Activated CD4-positive, alpha-beta T cell treated with anti-CD3 and anti-CD28 coated beads for 36 hours (primary cell): ENCODE data around the gene MCTP1. TPM values are rescaled to one million over a fixed set of nuclear protein-coding genes. Genes with fewer than 3 reads are reported as not detected.
"Not testable (repeated sequence)": the region's sequence is repeated elsewhere in the genome, so short reads cannot be mapped to it uniquely, and the experiment has no call there.

Source experiments
- ATAC-seq: fragments of 200-7000 bp; cut with Tn5 transposase; one replicate; pipeline ENCODE4 v1.10.0; 2021; ENCODE audit warnings: mild to moderate bottlenecking, moderate library complexity
- CTCF ChIA-PET: fragments of 350-600 bp; sonication (Branson Sonifier 250); formaldehyde crosslinking; loops from one replicate; lab custom pipeline; 2021; ENCODE audit warnings: antibody characterized with exemption; lab: Charles Lee
- POLR2A ChIA-PET: fragments of 350-600 bp; sonication (Branson Sonifier 250); formaldehyde crosslinking; loops from one replicate; lab custom pipeline; 2021; ENCODE audit warnings: antibody characterized with exemption, inconsistent platforms; lab: Charles Lee
- DNase-seq: peaks from one replicate; pipeline ENCODE4 v3.0.0-alpha.2; 2020
- H3K27ac Mint-ChIP-seq: one replicate; pipeline ENCODE4 v1.8.0; 2021; ENCODE audit warnings: mixed read lengths
- H3K27me3 Mint-ChIP-seq: one replicate; pipeline ENCODE4 v1.8.0; 2021; ENCODE audit warnings: mixed read lengths
- H3K36me3 Mint-ChIP-seq: one replicate; pipeline ENCODE4 v1.8.0; 2021; ENCODE audit warnings: low read depth, mixed read lengths
- H3K4me1 Mint-ChIP-seq: one replicate; pipeline ENCODE4 v1.8.0; 2021; ENCODE audit warnings: mixed read lengths
- H3K4me3 Mint-ChIP-seq: one replicate; pipeline ENCODE4 v1.8.0; 2021; ENCODE audit warnings: mild to moderate bottlenecking, moderate library complexity, mixed read lengths
- H3K9me3 Mint-ChIP-seq: one replicate; pipeline ENCODE4 v1.8.0; 2021; ENCODE audit warnings: low read depth, mixed read lengths
- intact Hi-C, 2 experiments: fragments of 100-400 bp; cut with DNase I in 1 of 2; cut with micrococcal nuclease in 1 of 2; formaldehyde crosslinking; loops; one replicate each; pipeline versions ENCODE4 v1.14.2 to v1.15.1; 2022 to 2024; cut with DNase I, micrococcal nuclease
- total RNA-seq, 2 experiments: library from RNA; stranded (reverse); gene quantifications; one replicate each; pipeline ENCODE4 v1.2.3, GENCODE V29; 2021

The MCTP1 gene
- total RNA-seq, 2 experiments from 2014 or later: 0.32 to 0.53 TPM

DNA sequence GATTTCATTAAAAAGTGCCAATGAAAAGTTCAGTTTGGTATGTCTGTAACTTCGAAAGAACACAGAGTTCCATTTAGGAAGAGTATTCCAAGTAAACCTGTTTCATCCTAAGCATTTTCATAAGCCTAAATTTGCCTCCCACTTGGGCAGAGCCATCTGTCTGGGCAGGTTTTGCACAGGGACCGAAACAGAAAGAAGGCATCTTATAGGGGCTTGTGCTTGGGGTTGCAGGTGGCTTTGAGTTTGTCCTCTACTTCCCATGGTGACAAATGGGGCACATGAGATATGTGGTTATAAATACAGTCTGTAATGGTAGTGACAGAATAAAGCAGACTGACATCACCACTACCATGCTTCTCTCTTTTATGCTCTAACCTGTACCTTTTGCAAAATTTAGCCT, 63.7 kb downstream of the MCTP1 start:
- POLR2A ChIA-PET: no interaction called here
- intact Hi-C loops: no loop called here
- H3K4me3 Mint-ChIP-seq: no peak overlapping the region
- no peaks in the 10 kb centered on the region for H3K36me3 Mint-ChIP-seq
- no peaks in the 10 kb centered on the region for H3K9me3 Mint-ChIP-seq
- CTCF ChIA-PET: no interaction called here
- H3K27me3 Mint-ChIP-seq: no peaks in the 10 kb centered on the region
- H3K4me1 Mint-ChIP-seq: no peaks in the 10 kb centered on the region
- H3K27ac Mint-ChIP-seq: no peak overlapping the region
- ATAC-seq (no peak), DNase-seq (no peak)

DNA sequence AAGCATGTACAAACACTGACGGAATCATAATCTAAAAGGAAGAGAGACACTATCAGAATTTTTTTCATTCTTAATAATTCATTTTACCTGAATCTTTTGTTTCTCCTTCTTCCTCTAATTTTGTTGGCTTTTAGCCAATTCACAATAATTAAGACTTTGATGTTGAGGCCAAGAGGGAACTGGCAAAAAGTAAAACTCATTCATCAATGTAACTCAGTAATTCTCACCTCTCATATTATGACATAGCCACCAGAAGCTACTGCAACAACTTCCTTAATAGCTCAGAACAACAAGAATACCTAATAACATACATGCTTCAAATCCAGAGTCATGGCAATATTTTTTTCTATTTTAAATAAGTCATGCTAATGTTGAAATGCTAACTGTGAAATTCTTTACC, 64.5 kb downstream of the MCTP1 start:
- no peak for ATAC-seq
- H3K27me3 Mint-ChIP-seq: no peaks in the 10 kb centered on the region
- no peak for DNase-seq
- ChIA-PET CTCF (interaction anchor here (0.5 kb wide), 1 partner anchor 1382 kb away, joined by 3 read pairs; no protein-coding TSS in a partner anchor), POLR2A (no interaction called here)
- H3K4me1 Mint-ChIP-seq: no peaks in the 10 kb centered on the region
- H3K36me3 Mint-ChIP-seq: no peaks in the 10 kb centered on the region
- no peaks in the 10 kb centered on the region for H3K9me3 Mint-ChIP-seq
- intact Hi-C loops: no loop called here
- H3K27ac Mint-ChIP-seq: no peak overlapping the region
- H3K4me3 Mint-ChIP-seq: no peak overlapping the region

DNA sequence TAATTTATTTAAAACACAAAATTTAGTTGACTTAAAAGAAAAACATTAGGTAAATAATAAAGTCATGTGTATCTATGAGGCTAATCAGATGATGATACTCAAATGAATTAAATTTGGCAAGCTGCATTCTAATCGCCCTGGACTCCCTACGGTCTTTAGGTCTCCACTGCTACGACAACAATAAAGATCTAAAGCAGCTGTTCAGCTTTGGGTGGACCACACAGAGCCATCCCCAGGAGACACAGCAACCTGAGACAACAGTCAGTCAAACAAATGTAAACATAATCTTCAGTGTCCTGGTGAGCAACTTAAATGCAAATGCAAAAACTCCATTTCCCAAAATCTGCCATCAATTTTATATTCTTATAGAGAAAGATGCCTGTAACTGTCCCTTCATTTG, 65.5 kb downstream of the MCTP1 start:
- no peak overlapping the region for H3K27ac Mint-ChIP-seq
- no peaks in the 10 kb centered on the region for H3K36me3 Mint-ChIP-seq
- CTCF ChIA-PET: no interaction called here

DNA sequence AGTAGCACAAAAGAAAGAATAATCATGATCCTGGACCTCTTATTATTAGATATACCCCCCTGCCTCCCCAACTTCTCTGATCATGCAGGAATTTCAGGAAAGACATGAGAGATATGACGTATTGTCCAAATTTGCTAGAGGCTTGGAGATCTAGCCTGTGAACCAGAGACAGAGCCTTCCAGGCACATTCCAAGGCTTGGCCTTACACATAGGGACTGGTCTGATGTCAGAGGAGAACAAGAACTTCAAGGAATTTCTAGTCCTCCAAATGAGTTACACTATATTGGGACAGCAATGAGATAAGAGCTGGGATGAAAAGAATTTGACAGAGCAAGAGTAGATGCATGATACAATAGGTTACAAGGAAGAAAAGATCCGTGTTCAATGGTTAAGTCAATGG, 67.0 kb downstream of the MCTP1 start:
- H3K27me3 Mint-ChIP-seq: peaks cover 2% of the 10 kb centered on the region
- H3K4me1 Mint-ChIP-seq: no peaks in the 10 kb centered on the region
- ChIA-PET CTCF (no interaction called here), POLR2A (no interaction called here)
- H3K36me3 Mint-ChIP-seq: no peaks in the 10 kb centered on the region
- intact Hi-C loops: no loop called here
- peaks cover 2% of the 10 kb centered on the region for H3K9me3 Mint-ChIP-seq
- H3K4me3 Mint-ChIP-seq: no peak overlapping the region
- no peak for DNase-seq
- no peak for ATAC-seq
- no peak overlapping the region for H3K27ac Mint-ChIP-seq

More for the DNA sequence above, 65.5 kb downstream of the MCTP1 start:
- Mint-ChIP-seq H3K9me3 (peaks cover 2% of the 10 kb centered on the region), H3K4me1 (no peaks in the 10 kb centered on the region), H3K27me3 (peaks cover 2% of the 10 kb centered on the region), H3K4me3 (no peak overlapping the region)
- intact Hi-C loops: no loop called here
- no peak for DNase-seq
- ATAC-seq: no peak
- POLR2A ChIA-PET: interaction anchor here (0.7 kb wide), 1 partner anchor 19 kb away, joined by 3 read pairs; no protein-coding TSS in a partner anchor

DNA sequence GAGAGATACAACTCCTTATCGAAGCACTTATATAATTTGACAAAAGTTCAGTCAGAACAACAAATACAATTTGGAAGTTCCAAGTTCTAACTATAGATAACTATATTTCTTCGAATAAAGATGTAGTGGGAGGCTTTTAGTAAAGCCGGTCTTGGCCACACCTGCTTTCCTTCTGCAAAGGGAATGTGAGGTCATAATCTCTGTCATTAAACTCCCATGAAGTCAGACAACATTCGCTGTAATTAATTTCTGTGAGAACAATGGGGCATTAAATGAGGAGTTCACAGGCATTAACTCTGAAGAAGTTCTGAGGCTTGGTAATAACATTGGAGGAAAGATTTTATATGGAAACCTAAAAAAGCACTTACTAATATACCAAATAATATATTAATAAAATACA, 67.5 kb downstream of the MCTP1 start:
- ChIA-PET POLR2A (no interaction called here), CTCF (no interaction called here)
- Mint-ChIP-seq H3K9me3 (peaks cover 2% of the 10 kb centered on the region), H3K4me3 (no peak overlapping the region), H3K27ac (no peak overlapping the region), H3K4me1 (no peaks in the 10 kb centered on the region), H3K36me3 (no peaks in the 10 kb centered on the region), H3K27me3 (peaks cover 2% of the 10 kb centered on the region)
- ATAC-seq (no peak), DNase-seq (no peak)
- intact Hi-C loops: no loop called here

DNA sequence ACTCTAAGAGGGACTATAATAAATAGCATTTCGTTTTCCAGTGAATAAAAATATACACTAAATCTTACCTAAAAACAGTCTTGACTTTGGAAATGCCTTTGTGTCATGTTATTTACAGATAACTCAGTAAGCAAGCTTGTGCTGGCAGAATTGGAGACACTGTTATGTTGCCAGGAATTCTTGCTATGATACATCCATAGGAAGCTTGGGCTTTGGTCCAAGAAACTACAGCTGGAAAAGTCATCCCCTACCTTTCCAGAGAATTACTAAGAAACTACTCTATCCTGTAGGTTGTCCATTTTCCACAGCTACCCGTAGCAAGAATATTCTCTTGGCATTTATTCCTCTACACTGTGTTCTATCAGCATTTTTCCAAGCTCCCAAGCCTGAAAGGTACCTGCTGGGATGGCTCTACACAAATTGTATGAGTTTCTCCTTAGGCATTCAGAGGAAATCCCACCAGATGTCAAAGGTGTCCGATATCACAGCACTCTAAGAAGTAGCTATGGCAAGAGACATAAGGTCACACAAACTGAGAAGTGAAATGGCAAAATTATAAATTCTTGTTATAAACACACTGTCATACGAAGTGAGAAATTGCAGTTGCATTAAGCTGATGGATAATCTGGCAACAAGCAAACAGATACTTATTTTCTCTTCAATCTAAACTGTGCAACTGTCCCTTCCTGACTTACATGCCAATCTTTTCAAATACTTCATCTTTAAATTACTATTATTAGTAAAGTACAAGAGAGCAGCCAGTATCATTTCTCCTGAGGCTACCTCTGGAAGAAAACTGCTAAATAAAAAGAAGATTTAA, 68.5 kb downstream of the MCTP1 start:
- no peak overlapping the region for H3K27ac Mint-ChIP-seq
- CTCF ChIA-PET: interaction anchor here (1.3 kb wide), 1 partner anchor 9 kb away, joined by 5 read pairs; no protein-coding TSS in a partner anchor
- no peak overlapping the region for H3K4me3 Mint-ChIP-seq
- H3K36me3 Mint-ChIP-seq: no peaks in the 10 kb centered on the region
- peaks cover 2% of the 10 kb centered on the region for H3K9me3 Mint-ChIP-seq
- H3K4me1 Mint-ChIP-seq: no peaks in the 10 kb centered on the region
- intact Hi-C loops: no loop called here
- H3K27me3 Mint-ChIP-seq: peaks cover 4% of the 10 kb centered on the region
- ATAC-seq (no peak), DNase-seq (no peak)
- POLR2A ChIA-PET: no interaction called here

DNA sequence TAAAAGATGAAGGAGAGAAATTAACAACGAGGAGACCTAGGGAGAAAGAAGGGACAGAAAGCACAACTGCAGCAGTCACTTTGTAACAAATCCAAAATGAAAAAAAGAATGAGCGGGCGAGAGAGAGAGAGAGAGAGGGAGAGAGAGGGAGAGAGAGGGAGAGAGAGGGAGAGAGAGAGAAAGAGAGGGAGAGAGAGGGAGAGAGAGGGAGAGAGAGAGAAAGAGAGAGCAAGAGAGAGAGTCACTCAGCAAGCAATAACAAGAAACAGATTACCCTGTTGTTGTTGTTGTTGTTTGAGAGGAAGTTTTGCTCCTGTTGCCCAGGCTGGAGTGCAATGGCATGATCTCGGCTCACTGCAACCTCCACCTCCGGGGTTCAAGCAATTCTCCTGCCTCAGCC, 77.1 kb downstream of the MCTP1 start:
- CTCF ChIA-PET, H3K4me1 Mint-ChIP-seq, H3K9me3 Mint-ChIP-seq, ATAC-seq, POLR2A ChIA-PET, H3K27ac Mint-ChIP-seq, H3K27me3 Mint-ChIP-seq, H3K36me3 Mint-ChIP-seq, intact Hi-C loops, H3K4me3 Mint-ChIP-seq, DNase-seq: not testable (repeated sequence)

DNA sequence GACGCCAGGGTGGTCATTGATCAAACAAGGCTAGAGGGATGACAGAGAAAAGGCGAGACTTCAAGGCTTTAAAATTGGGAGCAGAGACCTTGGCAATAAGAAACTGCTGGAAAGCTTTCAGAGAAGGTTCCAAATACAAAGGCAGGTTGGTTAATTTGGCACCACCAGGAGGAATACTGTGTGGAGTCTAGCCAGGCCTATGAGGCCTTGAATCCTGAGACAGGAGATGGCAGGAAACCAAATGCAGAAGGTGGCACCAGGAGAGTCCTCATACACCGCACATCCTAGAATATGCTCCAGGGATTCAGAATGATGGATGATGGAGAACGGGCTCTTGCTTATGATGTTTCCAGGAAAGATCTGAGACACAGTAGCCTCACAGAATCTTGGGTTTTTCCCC, 90.0 kb downstream of the MCTP1 start:
- intact Hi-C loops: no loop called here
- Mint-ChIP-seq H3K36me3 (no peaks in the 10 kb centered on the region), H3K9me3 (no peaks in the 10 kb centered on the region), H3K4me1 (peaks cover 9% of the 10 kb centered on the region), H3K27me3 (no peaks in the 10 kb centered on the region), H3K4me3 (no peak overlapping the region), H3K27ac (no peak overlapping the region)
- CTCF ChIA-PET: no interaction called here
- no peak for DNase-seq
- POLR2A ChIA-PET: no interaction called here
- no peak for ATAC-seq

DNA sequence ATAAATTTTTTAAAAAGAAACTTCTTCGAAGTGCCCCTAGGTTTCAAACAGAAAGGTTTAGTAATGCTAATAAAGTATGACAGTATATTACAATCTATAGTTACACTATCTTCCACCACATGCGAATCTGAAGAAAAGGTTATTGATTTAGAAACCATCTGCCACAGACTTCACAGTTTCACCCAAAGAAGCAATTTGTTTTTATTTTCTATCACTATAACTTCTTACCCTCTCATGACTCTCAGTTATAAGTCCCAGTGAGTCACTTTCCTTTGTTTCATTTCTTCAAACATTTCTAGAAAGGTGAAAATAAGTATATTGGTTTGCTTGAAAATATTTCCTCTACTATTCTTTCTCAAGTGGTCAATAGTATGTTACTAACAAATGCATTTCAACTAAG, 93.6 kb downstream of the MCTP1 start:
- Mint-ChIP-seq H3K4me3 (no peak overlapping the region), H3K27me3 (peaks cover 4% of the 10 kb centered on the region), H3K36me3 (no peaks in the 10 kb centered on the region), H3K4me1 (peaks cover 9% of the 10 kb centered on the region), H3K9me3 (no peaks in the 10 kb centered on the region), H3K27ac (no peak overlapping the region)
- ChIA-PET POLR2A (no interaction called here), CTCF (no interaction called here)
- ATAC-seq: peak; percentile 83
- intact Hi-C loops: no loop called here
- no peak for DNase-seq

DNA sequence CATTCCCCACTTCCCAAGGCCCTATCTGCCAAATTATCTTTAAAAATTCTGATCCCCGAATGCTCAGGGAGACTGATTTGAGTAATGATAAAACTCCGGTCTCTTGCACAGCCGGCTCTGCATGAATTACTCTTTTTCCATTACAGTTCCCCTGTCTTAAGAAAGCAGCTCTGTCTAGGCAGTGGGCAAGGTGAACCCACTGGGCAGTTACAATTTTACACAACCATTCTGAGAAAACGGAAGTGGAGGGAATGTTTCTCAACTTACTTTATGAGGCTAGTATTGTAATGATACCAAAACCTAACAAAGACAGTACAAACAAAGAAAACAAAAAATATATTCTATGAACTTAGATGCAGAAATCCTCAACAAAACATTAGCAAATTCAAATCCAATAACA, 100.0 kb downstream of the MCTP1 start:
- H3K4me1 Mint-ChIP-seq: no peaks in the 10 kb centered on the region
- peaks cover 10% of the 10 kb centered on the region for H3K27me3 Mint-ChIP-seq
- DNase-seq (no peak), ATAC-seq (no peak)
- H3K4me3 Mint-ChIP-seq: no peak overlapping the region
- no peak overlapping the region for H3K27ac Mint-ChIP-seq
- H3K36me3 Mint-ChIP-seq: no peaks in the 10 kb centered on the region
- intact Hi-C loops: no loop called here
- POLR2A ChIA-PET: no interaction called here
- H3K9me3 Mint-ChIP-seq: no peaks in the 10 kb centered on the region
- CTCF ChIA-PET: no interaction called here

DNA sequence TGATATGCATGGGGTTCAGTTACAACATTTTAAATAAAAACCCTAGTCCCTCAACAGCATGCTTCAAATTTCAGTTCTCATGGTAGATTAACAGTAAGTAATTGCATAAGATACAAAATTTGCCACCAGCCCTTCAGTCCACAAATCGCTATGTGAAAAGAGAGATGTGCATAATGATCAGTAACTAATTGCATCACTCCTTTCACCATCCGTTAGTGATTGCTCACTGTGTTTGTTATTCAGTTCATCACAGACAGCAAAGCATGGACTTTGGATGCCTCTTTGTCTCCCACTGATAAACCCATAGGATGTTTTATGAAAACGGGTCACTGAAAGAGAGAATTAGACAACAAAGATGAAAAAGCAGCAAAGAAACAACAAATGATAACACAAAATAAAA, 103.2 kb downstream of the MCTP1 start:
- no peaks in the 10 kb centered on the region for H3K9me3 Mint-ChIP-seq
- no peak overlapping the region for H3K27ac Mint-ChIP-seq
- H3K27me3 Mint-ChIP-seq: peaks cover 8% of the 10 kb centered on the region
- no peaks in the 10 kb centered on the region for H3K4me1 Mint-ChIP-seq
- H3K4me3 Mint-ChIP-seq: no peak overlapping the region
- ChIA-PET CTCF (no interaction called here), POLR2A (no interaction called here)
- intact Hi-C loops: no loop called here
- no peak for DNase-seq
- ATAC-seq: no peak
- H3K36me3 Mint-ChIP-seq: no peaks in the 10 kb centered on the region

DNA sequence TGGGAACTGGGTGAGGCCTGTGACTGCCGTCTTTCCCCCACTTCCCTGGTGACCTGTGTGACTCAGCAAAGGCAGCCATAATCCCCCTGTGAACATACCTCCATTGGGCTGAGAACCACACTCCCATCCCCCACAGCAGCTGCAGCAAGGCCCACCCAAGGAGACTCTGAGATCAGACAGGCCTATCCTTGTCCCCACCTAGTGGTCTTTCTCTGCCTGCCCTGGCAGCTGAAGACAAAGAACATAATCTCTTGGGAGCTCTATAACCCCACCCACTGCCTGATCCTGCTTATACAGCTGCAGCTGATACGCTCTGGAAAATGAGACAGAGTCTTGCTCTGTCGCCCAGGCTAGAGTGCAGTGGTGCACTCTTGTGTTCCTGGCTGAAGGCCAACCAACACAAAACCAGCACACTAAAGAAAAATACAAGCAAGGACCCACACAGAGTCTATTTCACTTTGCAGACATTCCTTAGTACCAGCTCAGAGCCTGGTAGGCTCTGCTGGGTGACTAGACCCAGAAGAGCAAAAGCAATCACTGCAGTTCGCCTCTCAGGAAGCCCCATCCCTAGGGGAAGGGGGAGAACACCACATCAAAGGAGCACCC, 106.7 kb downstream of the MCTP1 start:
- ATAC-seq (no peak), DNase-seq (no peak)
- H3K4me3 Mint-ChIP-seq: no peak overlapping the region
- no peak overlapping the region for H3K27ac Mint-ChIP-seq
- POLR2A ChIA-PET: no interaction called here
- intact Hi-C loops: no loop called here
- CTCF ChIA-PET: no interaction called here
- no peaks in the 10 kb centered on the region for H3K4me1 Mint-ChIP-seq
- no peaks in the 10 kb centered on the region for H3K36me3 Mint-ChIP-seq
- peaks cover 6% of the 10 kb centered on the region for H3K27me3 Mint-ChIP-seq
- H3K9me3 Mint-ChIP-seq: no peaks in the 10 kb centered on the region
